NCI-H2029 (cell line): ENCODE data around the gene CADM3.

Experiments used
- DNase-seq: peaks from one replicate; lab custom pipeline; 2025; lab: John Stamatoyannopoulos, UW

Gene CADM3

DNA sequence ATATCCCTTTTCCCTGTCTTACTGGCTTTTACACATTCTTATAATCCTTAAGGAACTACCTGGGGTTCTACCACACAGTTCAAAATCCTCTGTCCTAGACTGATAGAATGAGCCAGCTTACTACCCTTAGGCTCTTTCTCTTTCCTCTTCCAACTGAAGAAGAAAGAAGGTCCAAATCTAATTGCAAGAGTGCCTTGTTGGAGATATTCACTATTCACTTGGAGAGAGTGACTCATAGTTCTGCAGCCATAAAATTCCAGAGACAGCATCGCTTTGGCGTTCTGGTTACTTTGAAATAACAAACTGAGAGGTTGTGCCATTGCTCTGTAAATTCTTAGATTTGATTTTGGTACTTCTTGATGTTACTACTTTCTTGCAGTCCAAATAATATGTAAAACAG lies 4.2 kb downstream of the CADM3 start:
- no peak for DNase-seq

- no peak for DNase-seq
These were observed 6.0 kb downstream of the CADM3 start for GRCh38 chr1:159177272-159177907.

DNA sequence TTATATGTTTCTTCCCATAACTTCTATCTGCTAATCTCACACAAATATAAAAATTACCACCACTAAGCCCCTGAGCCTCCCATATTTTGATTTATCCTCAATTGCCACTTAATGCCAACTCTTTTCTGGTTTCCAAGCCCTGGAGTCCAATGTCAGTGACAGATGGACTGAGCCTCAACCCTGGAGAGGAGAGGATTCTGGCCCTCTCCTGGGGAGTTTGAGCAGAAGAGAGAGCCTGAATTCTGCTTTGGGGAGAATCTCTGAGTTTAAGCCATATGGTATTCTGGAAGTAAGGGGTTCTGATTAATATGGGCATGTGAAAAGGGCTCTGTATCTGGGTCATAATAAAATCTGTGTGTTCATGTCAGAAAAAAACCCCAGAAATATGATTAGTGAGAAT lies 8.5 kb downstream of the CADM3 start:
- no peak for DNase-seq

DNA sequence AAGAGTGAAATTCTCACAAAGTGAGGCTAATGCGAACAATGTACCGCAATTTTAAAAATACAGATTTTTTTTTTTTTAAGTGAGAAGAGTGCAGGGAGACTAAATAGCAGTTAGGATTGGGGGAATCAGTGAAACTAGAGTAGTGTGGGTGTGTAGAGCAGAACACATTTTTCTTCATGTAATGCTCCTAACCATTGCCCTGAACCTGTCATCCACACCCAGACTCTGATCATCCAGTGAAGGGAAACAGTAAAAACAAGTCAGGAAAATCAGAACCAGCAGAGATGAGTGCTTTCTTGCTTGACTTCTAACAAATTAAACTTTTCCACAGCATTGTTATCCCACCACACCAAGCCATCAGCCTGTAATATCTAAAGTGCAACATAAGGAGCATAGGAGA lies 9.1 kb downstream of the CADM3 start:
- DNase-seq = no peak

GRCh38 chr1:159181328-159182024 lies 10.1 kb downstream of the CADM3 start:
- DNase-seq = no peak

GRCh38 chr1:159184201-159184600 lies 12.8 kb downstream of the CADM3 start:
- DNase-seq = no peak

- DNase-seq = no peak
These were observed 13.7 kb downstream of the CADM3 start for GRCh38 chr1:159185121-159185520.

DNA sequence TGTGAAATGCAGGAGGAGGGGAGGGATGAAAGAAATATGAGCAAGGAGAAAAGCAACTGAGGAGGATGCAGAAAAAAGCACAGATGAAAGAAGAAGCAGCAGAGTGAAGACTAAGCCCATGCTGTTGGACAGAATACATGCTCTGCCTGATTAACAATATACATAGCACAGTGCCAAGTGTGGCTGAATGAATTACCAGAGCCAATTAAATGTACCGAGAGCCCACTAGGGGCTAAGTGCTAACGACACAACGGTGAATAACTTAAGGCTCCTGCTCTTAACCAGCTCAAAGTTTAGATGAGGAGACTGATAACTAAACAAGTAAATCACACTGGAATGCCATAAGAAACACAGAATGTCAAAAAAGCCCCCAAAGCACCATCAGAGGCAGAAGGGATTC lies 15.6 kb downstream of the CADM3 start:
- DNase-seq = no peak

GRCh38 chr1:159187647-159188374 lies 16.4 kb downstream of the CADM3 start:
- no peak for DNase-seq

DNA sequence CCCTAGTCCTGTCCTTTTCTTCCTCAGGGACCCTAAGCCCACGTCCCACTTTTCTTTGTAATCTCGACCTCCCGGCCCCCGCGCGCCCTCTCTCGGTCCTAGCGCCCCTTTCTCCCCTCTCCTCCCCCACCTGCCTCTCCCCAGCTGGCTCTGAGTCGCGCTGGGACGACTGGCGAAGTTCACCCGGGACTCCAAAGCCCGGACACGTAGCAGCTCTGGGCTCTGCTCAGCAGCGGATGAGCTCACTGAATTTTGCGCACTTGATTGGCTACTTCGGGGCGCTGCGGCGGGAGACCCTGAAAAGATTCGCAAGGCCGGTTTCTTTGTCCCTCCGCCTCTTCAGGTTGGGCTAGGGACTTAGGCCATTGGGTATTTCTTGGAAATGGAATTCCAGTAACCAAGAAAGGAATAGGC lies 17.0 kb downstream of the CADM3 start:
- no peak for DNase-seq

- no peak for DNase-seq
These were observed 19.0 kb downstream of the CADM3 start for GRCh38 chr1:159190441-159190840.

- no peak for DNase-seq
These were observed 25.1 kb downstream of the CADM3 start for GRCh38 chr1:159196543-159196942.

- peak; percentile 51 for DNase-seq
These were observed 26.4 kb downstream of the CADM3 start for GRCh38 chr1:159197561-159198557.

GRCh38 chr1:159199901-159200300 lies 28.5 kb downstream of the CADM3 start:
- no peak for DNase-seq

- no peak for DNase-seq
These were observed 29.4 kb downstream of the CADM3 start for GRCh38 chr1:159200769-159201168.

DNA sequence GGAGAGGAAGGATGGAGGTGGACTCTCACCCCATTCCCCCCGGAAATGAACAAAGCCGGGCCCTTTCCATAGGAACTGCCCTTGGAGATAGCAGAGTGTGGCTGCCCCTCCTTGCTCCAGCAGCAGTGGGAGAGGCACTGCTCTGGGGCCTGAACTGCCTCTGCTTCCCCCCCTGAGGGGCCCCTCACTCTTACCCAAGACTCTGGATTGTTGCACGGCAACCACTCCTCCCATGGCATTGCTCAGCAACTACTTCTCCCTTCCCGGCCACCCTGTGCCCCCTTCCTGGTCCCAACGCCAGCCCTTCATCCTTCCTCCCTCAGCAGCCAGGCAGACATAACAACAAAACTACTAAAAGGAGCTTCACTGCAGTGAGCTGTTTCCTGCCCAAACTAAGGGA lies 30.2 kb downstream of the CADM3 start:
- DNase-seq = no peak

- no peak for DNase-seq
These were observed 32.2 kb downstream of the CADM3 start for GRCh38 chr1:159203610-159204009.

- DNase-seq = no peak
These were observed 33.0 kb downstream of the CADM3 start, which contains the start of gene ACKR1 for GRCh38 chr1:159204161-159205141. Gene ACKR1, plus strand, starts transcription at chr1:159204875. Its CDS starts 85 bp downstream, at chr1:159204960.

- no peak for DNase-seq
These were observed 33.8 kb downstream of the CADM3 start for GRCh38 chr1:159205225-159205624.

DNA sequence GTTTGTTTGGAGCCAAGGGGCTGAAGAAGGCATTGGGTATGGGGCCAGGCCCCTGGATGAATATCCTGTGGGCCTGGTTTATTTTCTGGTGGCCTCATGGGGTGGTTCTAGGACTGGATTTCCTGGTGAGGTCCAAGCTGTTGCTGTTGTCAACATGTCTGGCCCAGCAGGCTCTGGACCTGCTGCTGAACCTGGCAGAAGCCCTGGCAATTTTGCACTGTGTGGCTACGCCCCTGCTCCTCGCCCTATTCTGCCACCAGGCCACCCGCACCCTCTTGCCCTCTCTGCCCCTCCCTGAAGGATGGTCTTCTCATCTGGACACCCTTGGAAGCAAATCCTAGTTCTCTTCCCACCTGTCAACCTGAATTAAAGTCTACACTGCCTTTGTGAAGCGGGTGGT lies 34.7 kb downstream of the CADM3 start:
- DNase-seq = no peak

- no peak for DNase-seq
These were observed 35.7 kb downstream of the CADM3 start for GRCh38 chr1:159207080-159207479.
